ENCODE data around the gene COL4A4.

The COL4A4 gene

DNA sequence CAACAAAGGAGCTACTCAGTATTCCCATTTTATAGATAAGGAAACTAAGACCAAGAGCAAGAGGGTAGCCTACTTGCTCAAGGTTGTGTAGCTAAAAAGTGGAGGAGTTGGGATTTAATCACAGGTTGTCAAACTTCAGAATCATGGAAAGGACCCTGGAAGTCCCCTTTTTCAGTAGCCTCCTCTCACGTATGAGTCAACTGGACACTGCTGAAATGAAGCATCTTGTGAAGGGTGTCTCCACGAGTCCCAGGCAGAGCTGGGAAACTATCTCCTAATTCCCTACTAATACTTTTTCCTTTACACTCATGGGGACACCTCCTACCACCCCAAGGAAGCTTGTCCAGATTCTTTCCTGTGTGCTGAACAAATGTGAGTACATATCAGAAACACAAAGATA, 172.3 kb downstream of the COL4A4 start:
- H3K4me1 ChIP-seq (ENCODE audit: low read depth, poor library complexity, severe bottlenecking) = no peaks in the 10 kb centered on the region
- no peak overlapping the region for H3K27ac ChIP-seq
- no peaks in the 10 kb centered on the region for H3K79me2 ChIP-seq (ENCODE audit: insufficient read depth, low read depth)
- H3K4me2 ChIP-seq = no peak overlapping the region
- H4K20me1 ChIP-seq (ENCODE audit: insufficient read depth) = no peaks in the 10 kb centered on the region
- H2AFZ ChIP-seq (ENCODE audit: low read depth) = no peak overlapping the region
- TF ChIP-seq, protein P1, sequence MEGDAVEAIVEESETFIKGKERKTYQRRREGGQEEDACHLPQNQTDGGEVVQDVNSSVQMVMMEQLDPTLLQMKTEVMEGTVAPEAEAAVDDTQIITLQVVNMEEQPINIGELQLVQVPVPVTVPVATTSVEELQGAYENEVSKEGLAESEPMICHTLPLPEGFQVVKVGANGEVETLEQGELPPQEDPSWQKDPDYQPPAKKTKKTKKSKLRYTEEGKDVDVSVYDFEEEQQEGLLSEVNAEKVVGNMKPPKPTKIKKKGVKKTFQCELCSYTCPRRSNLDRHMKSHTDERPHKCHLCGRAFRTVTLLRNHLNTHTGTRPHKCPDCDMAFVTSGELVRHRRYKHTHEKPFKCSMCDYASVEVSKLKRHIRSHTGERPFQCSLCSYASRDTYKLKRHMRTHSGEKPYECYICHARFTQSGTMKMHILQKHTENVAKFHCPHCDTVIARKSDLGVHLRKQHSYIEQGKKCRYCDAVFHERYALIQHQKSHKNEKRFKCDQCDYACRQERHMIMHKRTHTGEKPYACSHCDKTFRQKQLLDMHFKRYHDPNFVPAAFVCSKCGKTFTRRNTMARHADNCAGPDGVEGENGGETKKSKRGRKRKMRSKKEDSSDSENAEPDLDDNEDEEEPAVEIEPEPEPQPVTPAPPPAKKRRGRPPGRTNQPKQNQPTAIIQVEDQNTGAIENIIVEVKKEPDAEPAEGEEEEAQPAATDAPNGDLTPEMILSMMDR (conservative IDR thresholded peaks at IDR 0.05; ENCODE audit: low read depth, low read length) = no peak
- no peak overlapping the region for H3K9ac ChIP-seq
- no peaks in the 10 kb centered on the region for H3K27me3 ChIP-seq (ENCODE audit: insufficient read depth, low read depth)
- no peaks in the 10 kb centered on the region for H3K36me3 ChIP-seq (ENCODE audit: insufficient read depth)
- no peak overlapping the region for H3K4me3 ChIP-seq (IDR thresholded peaks at IDR 0.05; ENCODE audit: insufficient read depth, low read depth, low read length)

DNA sequence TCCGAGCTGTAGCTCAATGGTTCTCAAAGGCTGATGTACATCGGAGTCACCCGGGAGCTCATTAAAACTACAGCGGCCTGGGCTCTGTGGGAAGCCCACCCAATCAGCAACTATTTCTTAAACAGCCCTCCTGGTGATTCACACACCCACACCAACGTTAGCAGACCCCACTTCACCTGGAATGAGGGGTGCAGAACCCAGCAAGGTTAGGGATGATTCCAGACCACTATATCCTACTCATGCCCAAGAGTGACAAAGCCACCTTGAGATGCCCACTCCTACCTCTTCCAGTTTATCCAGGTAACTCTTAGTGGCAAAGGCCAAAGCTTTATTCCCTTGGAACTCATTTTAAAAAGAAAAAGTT, 178.4 kb downstream of the COL4A4 start:
- H3K4me3 ChIP-seq (IDR thresholded peaks at IDR 0.05; ENCODE audit: insufficient read depth, low read depth, low read length) = no peak overlapping the region
- no peak overlapping the region for H3K27ac ChIP-seq
- TF ChIP-seq, protein P1 (conservative IDR thresholded peaks at IDR 0.05; ENCODE audit: low read depth, low read length) = peak; percentile 8; the same call in 1 of the 2 replicates

DNA sequence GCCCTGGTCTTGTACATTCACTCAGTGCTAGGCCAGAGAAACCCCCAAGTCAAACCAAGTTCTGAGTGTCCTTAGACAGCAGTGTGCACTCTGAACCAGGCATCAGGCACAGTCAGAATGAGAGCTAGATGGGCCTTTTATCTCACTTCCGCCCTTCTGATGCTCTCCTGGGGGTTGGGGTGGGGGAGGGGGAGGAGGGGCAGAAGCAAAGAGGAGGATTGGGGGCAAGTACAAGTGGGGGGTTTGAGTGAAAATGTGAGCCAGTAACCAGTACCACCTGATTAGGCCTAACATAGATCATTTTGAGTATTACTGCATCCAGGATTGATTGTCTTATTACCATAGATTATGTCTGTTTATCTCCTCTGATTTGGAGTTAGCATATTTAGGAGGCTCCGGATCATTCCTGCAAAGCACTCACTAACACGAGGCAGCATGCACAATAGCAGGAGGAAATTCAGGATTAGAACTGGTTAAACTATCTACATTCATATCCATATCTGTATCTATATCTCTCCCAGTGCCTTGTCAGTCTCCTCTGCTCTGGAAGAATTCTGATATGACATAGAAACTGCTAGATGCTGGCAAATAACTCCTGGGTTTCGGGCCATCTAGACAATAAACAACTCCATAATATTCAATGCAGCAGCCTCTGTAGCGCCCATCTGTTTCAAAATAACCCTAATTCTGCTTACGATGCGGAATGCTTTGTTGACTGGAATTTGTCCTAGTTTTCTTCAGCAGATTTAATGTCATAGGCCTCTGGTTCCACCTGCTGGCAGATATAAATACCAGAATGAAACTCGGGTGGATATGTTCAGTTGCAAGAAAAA, 179.0 kb downstream of the COL4A4 start:
- H3K27ac ChIP-seq = no peak overlapping the region
- no peaks in the 10 kb centered on the region for H3K79me2 ChIP-seq (ENCODE audit: insufficient read depth, low read depth)
- no peak overlapping the region for H3K4me3 ChIP-seq (IDR thresholded peaks at IDR 0.05; ENCODE audit: insufficient read depth, low read depth, low read length)
- H3K4me1 ChIP-seq (ENCODE audit: low read depth, poor library complexity, severe bottlenecking) = peaks cover 21% of the 10 kb centered on the region
- H4K20me1 ChIP-seq (ENCODE audit: insufficient read depth) = no peaks in the 10 kb centered on the region
- TF ChIP-seq, protein P1 (conservative IDR thresholded peaks at IDR 0.05; ENCODE audit: low read depth, low read length) = peak; percentile 85
- no peak overlapping the region for H3K9ac ChIP-seq
- H2AFZ ChIP-seq (ENCODE audit: low read depth) = no peak overlapping the region
- H3K36me3 ChIP-seq (ENCODE audit: insufficient read depth) = no peaks in the 10 kb centered on the region
- peak overlapping the region; percentile 5; the same call in 1 of the 2 replicates for H3K4me2 ChIP-seq
- no peaks in the 10 kb centered on the region for H3K27me3 ChIP-seq (ENCODE audit: insufficient read depth, low read depth)

More for the DNA sequence above, 178.4 kb downstream of the COL4A4 start:
- Histone ChIP-seq H2AFZ (ENCODE audit: low read depth) (no peak overlapping the region), H3K9ac (no peak overlapping the region), H3K4me1 (ENCODE audit: low read depth, poor library complexity, severe bottlenecking) (peaks cover 21% of the 10 kb centered on the region), H3K79me2 (ENCODE audit: insufficient read depth, low read depth) (no peaks in the 10 kb centered on the region), H3K27me3 (ENCODE audit: insufficient read depth, low read depth) (no peaks in the 10 kb centered on the region), H3K36me3 (ENCODE audit: insufficient read depth) (no peaks in the 10 kb centered on the region), H4K20me1 (ENCODE audit: insufficient read depth) (no peaks in the 10 kb centered on the region), H3K4me2 (peak overlapping the region; percentile 5; the same call in 1 of the 2 replicates)

DNA sequence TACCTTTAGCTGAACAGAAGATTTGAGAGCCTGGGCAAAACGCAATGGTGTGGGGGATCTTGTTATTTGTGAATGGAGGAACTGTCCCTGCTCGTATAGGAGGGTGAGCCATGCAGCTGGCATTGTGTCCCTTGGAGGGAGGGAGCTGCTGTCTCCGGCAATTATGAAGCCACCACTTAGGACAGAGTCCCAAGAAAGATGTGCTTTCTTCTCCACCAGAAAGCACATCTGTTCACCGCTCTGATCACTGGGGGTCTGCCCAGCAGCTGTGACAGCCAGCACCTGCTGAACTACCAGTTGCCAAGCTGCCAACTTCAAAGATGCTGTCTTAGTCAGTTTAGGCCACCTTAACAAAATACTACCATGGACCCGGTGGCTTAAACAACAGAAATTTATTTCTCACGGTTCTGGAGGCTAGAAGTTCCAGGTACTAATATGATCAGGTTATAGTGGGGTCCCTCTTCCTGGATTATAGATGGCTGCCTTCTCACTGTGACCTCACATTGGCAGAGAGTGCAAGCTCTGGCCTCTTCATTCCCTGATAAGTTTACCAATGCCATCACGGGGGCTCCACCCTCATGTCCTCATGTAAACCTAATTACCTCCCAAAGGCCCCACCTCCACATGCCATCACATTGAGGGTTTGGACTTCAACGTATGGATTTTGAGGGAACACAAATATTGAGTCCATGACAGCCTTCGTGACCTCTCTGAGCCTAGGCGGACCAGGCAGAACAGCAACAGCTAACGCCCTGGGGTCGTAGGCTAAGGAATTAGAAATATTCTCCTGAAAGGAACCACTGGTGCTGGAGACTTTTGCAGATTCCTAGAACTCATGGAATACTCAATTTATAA, 179.9 kb downstream of the COL4A4 start:
- Histone ChIP-seq H3K27me3 (ENCODE audit: insufficient read depth, low read depth) (no peaks in the 10 kb centered on the region), H3K4me3 (IDR thresholded peaks at IDR 0.05; ENCODE audit: insufficient read depth, low read depth, low read length) (no peak overlapping the region), H4K20me1 (ENCODE audit: insufficient read depth) (no peaks in the 10 kb centered on the region), H3K4me2 (no peak overlapping the region), H3K79me2 (ENCODE audit: insufficient read depth, low read depth) (no peaks in the 10 kb centered on the region), H3K36me3 (ENCODE audit: insufficient read depth) (no peaks in the 10 kb centered on the region), H3K27ac (no peak overlapping the region), H2AFZ (ENCODE audit: low read depth) (no peak overlapping the region), H3K4me1 (ENCODE audit: low read depth, poor library complexity, severe bottlenecking) (peaks cover 21% of the 10 kb centered on the region), H3K9ac (no peak overlapping the region)
- TF ChIP-seq, protein P1 (conservative IDR thresholded peaks at IDR 0.05; ENCODE audit: low read depth, low read length) = no peak
